Neural crest cell (in vitro differentiated cells): ENCODE data around the gene ARIH1. TPM values are rescaled to one million over a fixed set of nuclear protein-coding genes. Genes with fewer than 3 reads are reported as not detected.

ENCODE experiments used
- DNase-seq: peaks from one replicate; pipeline ENCODE4 v3.0.0; 2021; ENCODE audit warnings: low read depth, mixed read lengths, low spot score
- H3K27ac Mint-ChIP-seq: one replicate; pipeline ENCODE4 v1.8.0; 2021; ENCODE audit warnings: mild to moderate bottlenecking, mixed read lengths; ENCODE audit not compliant: unreplicated experiment
- H3K27me3 Mint-ChIP-seq: 2 replicates; pipeline ENCODE4 v1.8.0; 2021; ENCODE audit warnings: low read depth, mild to moderate bottlenecking, mixed read lengths
- H3K36me3 Mint-ChIP-seq: 2 replicates; pipeline ENCODE4 v1.8.0; 2021; ENCODE audit warnings: low read depth, mild to moderate bottlenecking, mixed read lengths
- H3K4me1 Mint-ChIP-seq: 2 replicates; pipeline ENCODE4 v1.8.0; 2021; ENCODE audit warnings: mixed read lengths
- H3K4me3 Mint-ChIP-seq: one replicate; pipeline ENCODE4 v1.8.0; 2021; ENCODE audit warnings: mild to moderate bottlenecking, mixed read lengths
- H3K9me3 Mint-ChIP-seq: 2 replicates; pipeline ENCODE4 v1.8.0; 2021; ENCODE audit warnings: mixed read lengths
- total RNA-seq: library from RNA; stranded (reverse); gene quantifications from 2 replicates; pipeline ENCODE4 v1.2.1, GENCODE V29; 2021
- TF ChIP-seq, protein P1 (sequence below): fragments of 200-600 bp; sonication (generic); conservative IDR thresholded peaks from 2 replicates; pipeline ENCODE4 v1.5.0; 2021; ENCODE audit warnings: antibody characterized with exemption, mild to moderate bottlenecking

Gene ARIH1
- total RNA-seq, 1 donor from 2014 or later, result 146 TPM

DNA sequence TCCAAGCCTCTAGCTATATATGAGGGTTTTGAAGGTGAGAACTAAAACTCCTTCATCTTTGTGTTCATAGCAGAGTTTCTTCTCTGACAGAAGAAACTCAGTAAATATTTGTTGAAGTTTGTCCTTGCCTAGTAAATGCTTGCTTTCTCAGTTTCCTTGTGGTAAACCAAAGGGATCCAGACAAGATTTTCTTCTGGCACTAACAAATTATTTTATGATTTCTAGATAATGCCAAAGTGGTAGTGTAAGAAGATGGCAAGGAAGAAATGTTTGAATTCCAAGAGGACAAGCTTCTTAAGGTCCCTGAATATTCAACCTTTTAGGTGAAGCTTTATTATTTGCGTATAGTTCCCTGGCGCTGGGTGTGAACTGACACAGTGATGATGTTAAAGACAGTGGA lies 14.4 kb downstream of the ARIH1 start:
- Mint-ChIP-seq H3K27me3 (no peaks in the 10 kb centered on the region), H3K27ac (no peak overlapping the region), H3K36me3 (peaks cover 4% of the 10 kb centered on the region), H3K4me3 (no peak overlapping the region), H3K9me3 (no peaks in the 10 kb centered on the region), H3K4me1 (peaks cover 18% of the 10 kb centered on the region)
- DNase-seq, result no peak
- TF ChIP-seq, protein P1, sequence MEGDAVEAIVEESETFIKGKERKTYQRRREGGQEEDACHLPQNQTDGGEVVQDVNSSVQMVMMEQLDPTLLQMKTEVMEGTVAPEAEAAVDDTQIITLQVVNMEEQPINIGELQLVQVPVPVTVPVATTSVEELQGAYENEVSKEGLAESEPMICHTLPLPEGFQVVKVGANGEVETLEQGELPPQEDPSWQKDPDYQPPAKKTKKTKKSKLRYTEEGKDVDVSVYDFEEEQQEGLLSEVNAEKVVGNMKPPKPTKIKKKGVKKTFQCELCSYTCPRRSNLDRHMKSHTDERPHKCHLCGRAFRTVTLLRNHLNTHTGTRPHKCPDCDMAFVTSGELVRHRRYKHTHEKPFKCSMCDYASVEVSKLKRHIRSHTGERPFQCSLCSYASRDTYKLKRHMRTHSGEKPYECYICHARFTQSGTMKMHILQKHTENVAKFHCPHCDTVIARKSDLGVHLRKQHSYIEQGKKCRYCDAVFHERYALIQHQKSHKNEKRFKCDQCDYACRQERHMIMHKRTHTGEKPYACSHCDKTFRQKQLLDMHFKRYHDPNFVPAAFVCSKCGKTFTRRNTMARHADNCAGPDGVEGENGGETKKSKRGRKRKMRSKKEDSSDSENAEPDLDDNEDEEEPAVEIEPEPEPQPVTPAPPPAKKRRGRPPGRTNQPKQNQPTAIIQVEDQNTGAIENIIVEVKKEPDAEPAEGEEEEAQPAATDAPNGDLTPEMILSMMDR, result no peak

DNA sequence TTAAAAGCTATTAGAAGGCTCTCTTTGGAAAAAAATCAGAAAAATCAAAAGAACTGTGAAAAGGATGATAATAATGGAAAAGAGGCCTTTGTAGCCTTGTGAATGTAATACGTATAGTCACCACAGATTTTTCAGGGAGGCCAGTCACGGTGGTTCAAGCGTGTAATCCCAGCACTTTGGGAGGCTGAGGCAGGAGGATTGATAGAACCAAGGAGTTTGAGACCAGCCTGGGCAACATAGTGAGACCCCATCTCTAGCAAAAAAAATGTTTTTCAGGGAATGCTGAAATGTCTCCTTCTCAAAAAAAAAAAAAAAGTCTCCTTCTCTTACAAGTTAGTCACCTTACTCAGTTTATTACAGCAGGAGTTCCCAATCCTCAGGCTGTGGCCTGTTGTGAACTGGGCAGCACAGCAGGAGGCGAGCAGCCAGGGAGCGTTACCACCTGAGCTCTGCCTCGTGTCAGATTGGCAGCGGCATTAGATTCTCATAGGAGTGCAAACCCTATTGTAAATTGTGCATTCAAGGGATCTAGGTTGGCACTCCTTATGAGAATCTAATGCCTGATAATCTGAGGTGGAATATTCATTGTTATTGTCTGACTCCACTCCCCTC lies 15.9 kb downstream of the ARIH1 start:
- Mint-ChIP-seq H3K4me1 (peaks cover 24% of the 10 kb centered on the region), H3K9me3 (no peaks in the 10 kb centered on the region), H3K27me3 (no peaks in the 10 kb centered on the region), H3K27ac (no peak overlapping the region), H3K4me3 (no peak overlapping the region), H3K36me3 (no peaks in the 10 kb centered on the region)
- TF ChIP-seq, protein P1, result no peak
- no peak for DNase-seq

GRCh38 chr15:72491768-72492167 lies 17.6 kb downstream of the ARIH1 start:
- H3K36me3 Mint-ChIP-seq, result no peaks in the 10 kb centered on the region
- TF ChIP-seq, protein P1, result no peak
- no peaks in the 10 kb centered on the region for H3K27me3 Mint-ChIP-seq
- H3K27ac Mint-ChIP-seq, result no peak overlapping the region
- H3K9me3 Mint-ChIP-seq, result no peaks in the 10 kb centered on the region
- no peak for DNase-seq
- no peak overlapping the region for H3K4me3 Mint-ChIP-seq
- peaks cover 24% of the 10 kb centered on the region for H3K4me1 Mint-ChIP-seq

- Mint-ChIP-seq H3K27ac (no peak overlapping the region), H3K36me3 (no peaks in the 10 kb centered on the region), H3K4me3 (no peak overlapping the region), H3K4me1 (peaks cover 24% of the 10 kb centered on the region), H3K9me3 (no peaks in the 10 kb centered on the region), H3K27me3 (no peaks in the 10 kb centered on the region)
- TF ChIP-seq, protein P1, result no peak
- no peak for DNase-seq
Measured at GRCh38 chr15:72492733-72493132, 18.6 kb downstream of the ARIH1 start.

DNA sequence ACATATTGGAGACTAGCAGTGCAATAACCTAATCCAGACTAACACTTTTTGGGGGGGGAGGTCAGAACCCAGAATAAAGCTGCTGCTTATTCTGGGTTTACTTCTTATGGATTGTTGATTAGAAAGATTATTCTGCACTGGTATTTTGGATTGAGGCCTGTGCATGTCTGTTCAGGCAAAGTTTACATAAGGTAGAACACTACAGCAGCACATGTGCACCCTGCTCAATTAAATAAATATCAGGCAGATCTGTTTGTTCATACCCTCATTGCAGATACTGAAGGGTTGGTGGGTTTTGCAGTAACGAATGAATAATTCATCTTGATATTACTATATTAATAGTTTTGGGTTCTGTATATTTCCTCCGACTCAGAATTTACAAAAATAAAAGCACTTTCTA lies 19.1 kb downstream of the ARIH1 start:
- no peaks in the 10 kb centered on the region for H3K9me3 Mint-ChIP-seq
- no peak overlapping the region for H3K27ac Mint-ChIP-seq
- no peak for DNase-seq
- TF ChIP-seq, protein P1, result no peak
- no peaks in the 10 kb centered on the region for H3K36me3 Mint-ChIP-seq
- peaks cover 23% of the 10 kb centered on the region for H3K4me1 Mint-ChIP-seq
- H3K27me3 Mint-ChIP-seq, result no peaks in the 10 kb centered on the region
- no peak overlapping the region for H3K4me3 Mint-ChIP-seq

GRCh38 chr15:72495007-72495406 lies 20.9 kb downstream of the ARIH1 start:
- Mint-ChIP-seq H3K9me3 (no peaks in the 10 kb centered on the region), H3K36me3 (peaks cover 3% of the 10 kb centered on the region), H3K4me3 (no peak overlapping the region), H3K27me3 (no peaks in the 10 kb centered on the region), H3K4me1 (peaks cover 15% of the 10 kb centered on the region), H3K27ac (no peak overlapping the region)
- DNase-seq, result no peak
- TF ChIP-seq, protein P1, result no peak
